H1 (cell line): Measurements from ENCODE around the gene YWHAB. TPM values are rescaled to one million over a fixed set of nuclear protein-coding genes. Genes with fewer than 3 reads are reported as not detected.

Source experiments
- CTCF ChIA-PET: fragments of 300-600 bp; sonication (Branson Sonifier 250); formaldehyde crosslinking; loops from one replicate; lab custom pipeline; 2021; ENCODE audit not compliant: partially characterized antibody; lab: Charles Lee
- POLR2A ChIA-PET: fragments of 300-600 bp; sonication (Branson Sonifier 250); formaldehyde crosslinking; loops from one replicate; lab custom pipeline; 2021; ENCODE audit warnings: inconsistent platforms; ENCODE audit not compliant: partially characterized antibody; lab: Charles Lee
- DNase-seq, 2 experiments: peaks; one replicate each; pipeline versions ENCODE4 v3.0.0 to v3.0.0-alpha.2; 2010 to 2022; ENCODE audit warnings: low spot score in 2 of 2, low read depth in 1 of 2, mixed read lengths in 1 of 2
- FAIRE-seq: peaks from 2 replicates; lab custom pipeline; 2011; peaks lifted over from hg19 to GRCh38; lab: Jason Lieb, UNC
- H2AFZ ChIP-seq: 2 replicates; pipeline ENCODE4 v1.8.1; 2012; ENCODE audit warnings: low read length, inconsistent platforms
- H2AK5ac ChIP-seq: 2 replicates; pipeline ENCODE4 v1.6.1; 2013; ENCODE audit warnings: low read depth, low read length
- H2BK120ac ChIP-seq: replicated peaks from 2 replicates; pipeline ENCODE3; 2013; ENCODE audit warnings: low read depth, low read length, inconsistent platforms
- H2BK12ac ChIP-seq: 2 replicates; pipeline ENCODE4 v1.6.1; 2013; ENCODE audit warnings: low read depth, low read length
- H2BK15ac ChIP-seq: 2 replicates; pipeline ENCODE4 v1.6.1; 2013; ENCODE audit warnings: low read length
- H2BK20ac ChIP-seq: 2 replicates; pipeline ENCODE4 v1.6.1; 2013; ENCODE audit warnings: low read length
- H2BK5ac ChIP-seq: 2 replicates; pipeline ENCODE4 v1.6.1; 2013; ENCODE audit warnings: low read depth, low read length
- H3K14ac ChIP-seq: 2 replicates; pipeline ENCODE4 v1.6.1; 2013; ENCODE audit warnings: inconsistent platforms; ENCODE audit not compliant: insufficient read length
- H3K18ac ChIP-seq: 2 replicates; pipeline ENCODE4 v1.6.1; 2013; ENCODE audit warnings: low read length; ENCODE audit errors: extremely low read depth
- H3K23ac ChIP-seq: 2 replicates; pipeline ENCODE4 v1.6.1; 2013; ENCODE audit warnings: inconsistent platforms; ENCODE audit not compliant: insufficient read length
- H3K23me2 ChIP-seq: 2 replicates; pipeline ENCODE4 v1.6.1; 2013; ENCODE audit warnings: low read depth, low read length
- H3K27ac ChIP-seq: 2 replicates; pipeline ENCODE4 v1.6.1; 2011; ENCODE audit warnings: low read depth, low read length, inconsistent platforms
- H3K27me3 ChIP-seq, 4 experiments: replicated peaks in 1 of 4; 1 replicate in 1 of 4; 2 replicates in 3 of 4; pipeline versions ENCODE4 v1.6.1 to v1.8.1; 2011 to 2013; ENCODE audit warnings: low read length in 3 of 4, mild to moderate bottlenecking in 3 of 4, inconsistent platforms in 2 of 4, mixed read lengths in 2 of 4, moderate library complexity in 1 of 4; ENCODE audit not compliant: control insufficient read depth in 3 of 4, insufficient read depth in 3 of 4; ENCODE audit errors: extremely low read depth in 1 of 4
- H3K36me3 ChIP-seq, 4 experiments: 2 replicates each; pipeline versions ENCODE4 v1.6.1 to v1.8.1; 2011 to 2013; ENCODE audit warnings: mild to moderate bottlenecking in 4 of 4, low read length in 3 of 4, moderate library complexity in 2 of 4, control low read depth in 1 of 4, inconsistent platforms in 1 of 4; ENCODE audit not compliant: insufficient read depth in 4 of 4, control insufficient read depth in 2 of 4
- H3K4ac ChIP-seq: replicated peaks from 2 replicates; pipeline ENCODE3; 2013; ENCODE audit warnings: low read length, low read depth, mixed read lengths, inconsistent platforms; ENCODE audit not compliant: insufficient read length
- H3K4me1 ChIP-seq, 4 experiments: replicated peaks in 1 of 4; 1 replicate in 1 of 4; 2 replicates in 3 of 4; pipeline versions ENCODE4 v1.6.1 to v1.8.1; 2011 to 2013; ENCODE audit warnings: low read length in 3 of 4, inconsistent platforms in 2 of 4, mixed read lengths in 1 of 4; ENCODE audit not compliant: insufficient read depth in 4 of 4, control insufficient read depth in 3 of 4
- H3K4me2 ChIP-seq, 2 experiments: 2 replicates each; pipeline versions ENCODE4 v1.6.1 to v1.8.1; 2011 to 2013; ENCODE audit warnings: low read depth in 2 of 2, low read length in 2 of 2, control low read depth in 1 of 2, inconsistent platforms in 1 of 2, mild to moderate bottlenecking in 1 of 2; ENCODE audit not compliant: insufficient read depth in 1 of 2
- H3K4me3 ChIP-seq, 4 experiments: fragments of 200-600, 300-600 bp in 1 of 4; sonication (generic), shearing (Covaris generic), sonication (Bioruptor Twin) in 1 of 4; 2 replicates each; pipeline versions ENCODE4 v1.5.1 to v1.8.1; 2011 to 2016; ENCODE audit warnings: low read length in 4 of 4, low read depth in 3 of 4, control low read depth in 2 of 4, inconsistent platforms in 2 of 4, mild to moderate bottlenecking in 2 of 4, mixed read lengths in 1 of 4, moderate library complexity in 1 of 4; ENCODE audit not compliant: insufficient read depth in 2 of 4; ENCODE audit errors: extremely low read depth in 1 of 4
- H3K56ac ChIP-seq: replicated peaks from 2 replicates; pipeline ENCODE3; 2013; ENCODE audit warnings: low read depth, mild to moderate bottlenecking, mixed read lengths, low read length, inconsistent platforms; ENCODE audit not compliant: insufficient read length
- H3K79me1 ChIP-seq: 2 replicates; pipeline ENCODE4 v1.6.1; 2013; ENCODE audit warnings: low read depth, low read length, control low read depth
- H3K79me2 ChIP-seq, 2 experiments: 2 replicates each; pipeline versions ENCODE4 v1.6.1 to v1.8.1; 2012 to 2013; ENCODE audit warnings: low read length in 2 of 2, mild to moderate bottlenecking in 2 of 2, inconsistent platforms in 1 of 2; ENCODE audit not compliant: insufficient read depth in 2 of 2, control insufficient read depth in 1 of 2
- H3K9ac ChIP-seq, 4 experiments: replicated peaks in 1 of 4; 1 replicate in 1 of 4; 2 replicates in 3 of 4; pipeline versions ENCODE4 v1.6.1 to v1.8.1; 2011 to 2013; ENCODE audit warnings: low read depth in 3 of 4, low read length in 3 of 4, control low read depth in 2 of 4, mild to moderate bottlenecking in 2 of 4, moderate library complexity in 2 of 4, inconsistent platforms in 1 of 4; ENCODE audit errors: extremely low read depth in 1 of 4
- H3K9me3 ChIP-seq, 2 experiments: 2 replicates each; pipeline versions ENCODE4 v1.6.1 to v1.8.1; 2012 to 2013; ENCODE audit warnings: mild to moderate bottlenecking in 2 of 2, moderate library complexity in 2 of 2, control low read depth in 1 of 2, inconsistent platforms in 1 of 2, low read depth in 1 of 2, low read length in 1 of 2, mixed read lengths in 1 of 2; ENCODE audit not compliant: insufficient read depth in 2 of 2
- H4K20me1 ChIP-seq, 2 experiments: replicated peaks in 1 of 2; 2 replicates each; pipeline versions ENCODE3 to v1.8.1; 2011 to 2013; ENCODE audit warnings: inconsistent platforms in 2 of 2, low read length in 2 of 2, mild to moderate bottlenecking in 1 of 2; ENCODE audit not compliant: insufficient read depth in 2 of 2, control insufficient read depth in 1 of 2
- H4K5ac ChIP-seq: 2 replicates; pipeline ENCODE4 v1.6.1; 2013; ENCODE audit warnings: low read length, low read depth, mixed read lengths, inconsistent platforms; ENCODE audit not compliant: insufficient read length
- H4K8ac ChIP-seq: 2 replicates; pipeline ENCODE4 v1.8.0; 2013; ENCODE audit warnings: mild to moderate bottlenecking, moderate library complexity, low read length, inconsistent platforms; ENCODE audit not compliant: insufficient read depth; ENCODE audit errors: extremely low read depth
- H4K91ac ChIP-seq: replicated peaks from 2 replicates; pipeline ENCODE3; 2013; ENCODE audit warnings: low read length, mixed read lengths, inconsistent platforms; ENCODE audit not compliant: insufficient read length
- CTBP2 ChIP-seq: IDR thresholded peaks from 2 replicates; pipeline ENCODE4 v1.7.0; 2011; ENCODE audit warnings: borderline replicate concordance, mild to moderate bottlenecking, moderate library complexity, mixed read lengths, low read length; ENCODE audit not compliant: insufficient read depth, insufficient read length
- EP300 ChIP-seq, 2 experiments: IDR thresholded peaks; 1 replicate in 1 of 2; 2 replicates in 1 of 2; pipeline ENCODE4 v1.6.1; 2011 to 2012; ENCODE audit warnings: low read depth in 2 of 2, low read length in 2 of 2, mild to moderate bottlenecking in 2 of 2, borderline replicate concordance in 1 of 2, inconsistent platforms in 1 of 2, moderate library complexity in 1 of 2
- EZH2 ChIP-seq: fragments of 200-600 bp; sonication (generic); IDR thresholded peaks from 2 replicates; pipeline ENCODE4 v1.7.1; 2012; ENCODE audit warnings: low read depth, mild to moderate bottlenecking, moderate library complexity, low read length, inconsistent platforms; ENCODE audit not compliant: severe bottlenecking
- HDAC2 ChIP-seq, 2 experiments: fragments of 300-600 bp in 1 of 2; sonication (generic) in 1 of 2; IDR thresholded peaks; 2 replicates each; pipeline ENCODE4 v1.6.1; 2011 to 2012; ENCODE audit warnings: low read depth in 2 of 2, low read length in 2 of 2, mild to moderate bottlenecking in 2 of 2, moderate library complexity in 2 of 2, borderline replicate concordance in 1 of 2, inconsistent platforms in 1 of 2
- PHF8 ChIP-seq: fragments of 200-600 bp; sonication (generic); conservative IDR thresholded peaks from 2 replicates; pipeline ENCODE4 v1.7.1; 2012; ENCODE audit warnings: low read depth, mild to moderate bottlenecking, inconsistent platforms, low read length, moderate library complexity
- POU5F1 ChIP-seq: IDR thresholded peaks from 2 replicates; pipeline ENCODE4 v1.6.1; 2011; ENCODE audit warnings: low read depth, mild to moderate bottlenecking, low read length, moderate library complexity
- SIX5 ChIP-seq: IDR thresholded peaks from 2 replicates; pipeline ENCODE4 v1.6.1; 2011; ENCODE audit warnings: mild to moderate bottlenecking, low read depth, low read length
- SP1 ChIP-seq: IDR thresholded peaks from 2 replicates; pipeline ENCODE4 v1.6.1; 2011; ENCODE audit warnings: low read depth, low read length
- SP2 ChIP-seq: IDR thresholded peaks from 2 replicates; pipeline ENCODE4 v1.6.1; 2012; ENCODE audit warnings: mild to moderate bottlenecking, low read length, inconsistent platforms
- TAF1 ChIP-seq: IDR thresholded peaks from 2 replicates; pipeline ENCODE4 v1.6.1; 2011; ENCODE audit warnings: mild to moderate bottlenecking, low read depth, low read length
- YY1 ChIP-seq: IDR thresholded peaks from 2 replicates; pipeline ENCODE4 v1.6.1; 2011; ENCODE audit warnings: low read depth, mild to moderate bottlenecking, low read length
- ZNF274 ChIP-seq: IDR thresholded peaks from 2 replicates; pipeline ENCODE4 v1.7.0; 2012; ENCODE audit warnings: low read length, borderline replicate concordance; ENCODE audit errors: extremely low read depth
- WGBS, 2 experiments: shearing (Covaris generic) in 1 of 2; methylation state at CpG; one replicate each; pipeline versions ENCODE4 v1.1.6 to v1.1.7; 2013 to 2015; ENCODE audit warnings: low lambda C conversion rate in 2 of 2, mixed read lengths in 2 of 2, inconsistent platforms in 1 of 2, low coverage in 1 of 2, missing lambda C conversion rate in 1 of 2; ENCODE audit not compliant: insufficient replicate concordance in 2 of 2, insufficient coverage in 1 of 2, insufficient read length in 1 of 2; ENCODE audit errors: extremely low coverage in 1 of 2, missing lambda C conversion rate in 1 of 2; 5-methylcytosine and 5-hydroxymethylcytosine counted together
- polyA plus RNA-seq, 7 experiments: library from polyadenylated mRNA; depleted of rRNA in 3 of 7; stranded (reverse) in 5 of 7; unstranded in 2 of 7; fragments of >200 nt in 5 of 7; fragments of 200-250 nt in 2 of 7; gene quantifications; 1 replicate in 5 of 7; 2 replicates in 1 of 7; 4 replicates in 1 of 7; pipeline versions ENCODE4 v1.2.1 to v1.2.3, GENCODE V29; 2011 to 2013; ENCODE audit warnings: missing spikeins in 2 of 7, mixed read lengths in 2 of 7
- total RNA-seq: library from RNA; stranded (reverse); fragmentation: NEBNext Ultra II Directional; extraction: Animal tissue kit (Norgen Biotek cat#: 25700); gene quantifications from 2 replicates; pipeline ENCODE4 v1.2.1, GENCODE V29; 2021
- TF ChIP-seq, protein P1 (sequence below): IDR thresholded peaks from 2 replicates; pipeline ENCODE4 v1.6.1; 2012; ENCODE audit warnings: inconsistent platforms

YWHAB gene
- total and polyA plus RNA-seq, 2 of the 8 experiments (the other 6 are each of a cell fraction or from before 2014, with no cell fraction given), result 72.9 to 256 TPM

DNA sequence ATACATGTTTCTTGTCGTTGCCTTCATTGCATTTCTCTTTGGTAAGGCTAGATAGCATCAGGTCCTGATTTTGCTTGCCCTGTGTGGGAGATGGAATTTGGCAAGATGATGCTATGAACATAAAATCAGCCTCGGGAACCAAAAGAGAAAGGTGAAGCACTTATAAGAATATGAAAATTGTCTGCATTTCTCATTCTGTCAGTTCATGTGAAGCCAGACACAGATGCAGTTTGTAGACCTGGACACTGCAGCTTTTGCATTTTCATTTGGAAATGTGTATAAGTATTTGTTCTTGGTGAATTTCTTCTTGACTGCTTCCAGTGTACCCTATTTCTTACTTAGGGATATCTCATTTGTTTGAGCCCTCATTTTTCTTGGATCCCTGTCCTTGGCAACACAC is 1.3 kb downstream of the YWHAB start:
- no peak overlapping the region for H3K23ac ChIP-seq
- H3K27me3 ChIP-seq, result no peaks in the 10 kb centered on the region
- H3K56ac ChIP-seq, result no peak overlapping the region
- no peaks in the 10 kb centered on the region for H3K9me3 ChIP-seq
- H3K4me1 ChIP-seq, result peaks cover 0 to 9% (median 7%) of the 10 kb centered on the region in 4 experiments; a peak in 5 of 7 replicates
- H3K79me2 ChIP-seq, result peaks cover 41 to 61% of the 10 kb centered on the region in 2 experiments
- H4K91ac ChIP-seq, result no peak overlapping the region
- POLR2A ChIA-PET, result no interaction called here
- H3K79me1 ChIP-seq, result peaks cover 2% of the 10 kb centered on the region; the same call in 1 of the 2 replicates
- no peak overlapping the region for H2BK5ac ChIP-seq
- DNase-seq (no peak), FAIRE-seq (no peak)
- peaks cover 16 to 22% of the 10 kb centered on the region in 2 experiments for H4K20me1 ChIP-seq
- no peak overlapping the region for H2AFZ ChIP-seq
- whole genome bisulfite sequencing, 2 experiments, result 25% methylated on average over 2 of the region's 2 CpGs; no CpG with 5 or more reads in 1 of the 2 experiments
- no peak overlapping the region for H3K27ac ChIP-seq
- H3K4me2 ChIP-seq, result peak overlapping the region; percentile 84 to 90
- peak overlapping the region; percentile 86 to 96 (median 92) for H3K4me3 ChIP-seq
- no peak overlapping the region for H2AK5ac ChIP-seq
- H2BK15ac ChIP-seq, result no peak overlapping the region
- no peak overlapping the region for H3K14ac ChIP-seq
- no peak overlapping the region for H3K4ac ChIP-seq
- peaks cover 0 to 13% (median 0%) of the 10 kb centered on the region in 4 experiments; a peak in 1 of 8 replicates for H3K36me3 ChIP-seq
- peak overlapping the region; percentile 40 to 91 (median 78) for H3K9ac ChIP-seq
- no peak overlapping the region for H2BK20ac ChIP-seq
- no peak overlapping the region for H2BK120ac ChIP-seq
- CTCF ChIA-PET, result no interaction called here
- no peak overlapping the region for H2BK12ac ChIP-seq
- H3K18ac ChIP-seq, result no peak overlapping the region
- no peak overlapping the region for H4K8ac ChIP-seq
- peaks cover 8% of the 10 kb centered on the region for H3K23me2 ChIP-seq
- no peak overlapping the region for H4K5ac ChIP-seq
- TF ChIP-seq CTBP2 (no peak), ZNF274 (no peak), SP1 (no peak), EP300 (IDR thresholded peaks at IDR 0.05; ENCODE audit: borderline replicate concordance in 1 of 2, low read depth in 2 of 2, low read length in 2 of 2) (no peak), SP2 (no peak), SIX5 (no peak), POU5F1 (no peak), YY1 (no peak), HDAC2 (IDR thresholded peaks at IDR 0.05; ENCODE audit: borderline replicate concordance in 1 of 2, low read depth in 2 of 2, low read length in 2 of 2) (no peak), PHF8 (no peak), EZH2 (no peak), TAF1 (no peak)
- TF ChIP-seq, protein P1, sequence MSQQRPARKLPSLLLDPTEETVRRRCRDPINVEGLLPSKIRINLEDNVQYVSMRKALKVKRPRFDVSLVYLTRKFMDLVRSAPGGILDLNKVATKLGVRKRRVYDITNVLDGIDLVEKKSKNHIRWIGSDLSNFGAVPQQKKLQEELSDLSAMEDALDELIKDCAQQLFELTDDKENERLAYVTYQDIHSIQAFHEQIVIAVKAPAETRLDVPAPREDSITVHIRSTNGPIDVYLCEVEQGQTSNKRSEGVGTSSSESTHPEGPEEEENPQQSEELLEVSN, result no peak
